HepG2 (cell line): Measurements from ENCODE around the gene FGD4. TPM values are rescaled to one million over a fixed set of nuclear protein-coding genes. Genes with fewer than 3 reads are reported as not detected.
A peak's percentile ranks its signal among the peaks of the same experiment; 100 is the strongest.

Source experiments
- ATAC-seq: fragments of 200-7000 bp; cut with Tn5 transposase; 3 replicates; pipeline ENCODE4 v1.9.1; 2020; ENCODE audit warnings: mild to moderate bottlenecking, moderate library complexity
- BruUV-seq: library from RNA; stranded (reverse); fragments of 400-500 nt; replicated peaks from 2 replicates; lab custom pipeline; 2021; lab: Mats Ljungman, UMichigan
- CTCF ChIA-PET: fragments of 300-600 bp; formaldehyde crosslinking; extraction: SDS; loops from one replicate; lab custom pipeline; 2021; ENCODE audit warnings: low total read pairs, inconsistent platforms, low intra/inter-chr PET ratio; lab: Yijun Ruan, JAX
- POLR2A ChIA-PET: fragments of 350-600 bp; sonication (Branson Sonifier 250); formaldehyde crosslinking; loops from one replicate; lab custom pipeline; 2020; ENCODE audit warnings: antibody characterized with exemption, inconsistent platforms; lab: Yijun Ruan, JAX
- DNase-seq: peaks from one replicate; pipeline ENCODE4 v3.0.0-alpha.2; 2015; ENCODE audit warnings: low spot score
- FAIRE-seq: peaks from 3 replicates; lab custom pipeline; 2011; peaks lifted over from hg19 to GRCh38; lab: Jason Lieb, UNC
- H2AFZ ChIP-seq: one replicate; pipeline ENCODE4 v1.6.1; 2011; ENCODE audit warnings: low read length, inconsistent platforms
- H3K27ac ChIP-seq: fragments of 300-600 bp; 3 replicates; pipeline ENCODE4 v1.8.0; 2011; ENCODE audit warnings: mixed run types, mild to moderate bottlenecking, mixed read lengths, low read length, inconsistent platforms; ENCODE audit not compliant: insufficient read depth; ENCODE audit errors: extremely low read length
- H3K27me3 ChIP-seq, 2 experiments: fragments of 200-600 bp in 1 of 2; 2 replicates in 1 of 2; 3 replicates in 1 of 2; pipeline versions ENCODE4 v1.6.0 to v1.8.0; 2011; ENCODE audit warnings: low read length in 2 of 2, mild to moderate bottlenecking in 2 of 2, moderate library complexity in 2 of 2, inconsistent platforms in 1 of 2; ENCODE audit not compliant: insufficient read depth in 2 of 2, control insufficient read depth in 1 of 2
- H3K36me3 ChIP-seq, 2 experiments: fragments of 200-600 bp in 1 of 2; replicated peaks in 1 of 2; 2 replicates in 1 of 2; 3 replicates in 1 of 2; pipeline versions ENCODE4 v1.5.1 to v1.8.0; 2011; ENCODE audit warnings: low read length in 2 of 2, inconsistent platforms in 1 of 2; ENCODE audit not compliant: insufficient read depth in 2 of 2, control insufficient read depth in 1 of 2
- H3K4me1 ChIP-seq: 2 replicates; pipeline ENCODE4 v1.5.1; 2012; ENCODE audit warnings: low read length, inconsistent platforms; ENCODE audit not compliant: insufficient read depth
- H3K4me2 ChIP-seq: 2 replicates; pipeline ENCODE4 v1.6.0; 2011; ENCODE audit warnings: low read depth, low read length, inconsistent platforms
- H3K4me3 ChIP-seq, 3 experiments: fragments of 200-600 bp in 1 of 3; sonication (generic), shearing (Covaris generic) in 1 of 3; replicated peaks in 1 of 3; 2 replicates each; pipeline ENCODE4 v1.5.1; 2011 to 2016; ENCODE audit warnings: low read length in 3 of 3, inconsistent platforms in 2 of 3, low read depth in 2 of 3, mild to moderate bottlenecking in 2 of 3, control low read depth in 1 of 3, mixed read lengths in 1 of 3; ENCODE audit not compliant: insufficient read depth in 1 of 3
- H3K79me2 ChIP-seq: one replicate; pipeline ENCODE4 v1.6.1; 2011; ENCODE audit warnings: low read length, inconsistent platforms; ENCODE audit not compliant: insufficient read depth
- H3K9ac ChIP-seq: 2 replicates; pipeline ENCODE4 v1.6.0; 2011; ENCODE audit warnings: mild to moderate bottlenecking, low read depth, low read length, inconsistent platforms; ENCODE audit not compliant: insufficient read depth
- H3K9me3 ChIP-seq: 2 replicates; pipeline ENCODE4 v1.5.1; 2012; ENCODE audit warnings: mild to moderate bottlenecking, low read length
- H4K20me1 ChIP-seq: 2 replicates; pipeline ENCODE4 v1.6.0; 2011; ENCODE audit warnings: inconsistent platforms, mild to moderate bottlenecking, low read length, moderate library complexity; ENCODE audit not compliant: insufficient read depth
- GABPB1 ChIP-seq: IDR thresholded peaks from 2 replicates; pipeline ENCODE4 v1.6.1; 2016; ENCODE audit warnings: mild to moderate bottlenecking, missing genetic modification reagents, moderate library complexity, missing compliant biosample characterization
- MAFK ChIP-seq, 2 experiments: IDR thresholded peaks in 1 of 2; conservative IDR thresholded peaks in 1 of 2; 2 replicates each; pipeline ENCODE4 v1.6.1; 2011; ENCODE audit warnings: improper control_type of control experiment in 2 of 2, low read length in 2 of 2
- MATR3 ChIP-seq: sonication (generic); formaldehyde crosslinking; IDR thresholded peaks from 2 replicates; pipeline ENCODE4 v1.4.0; 2020; ENCODE audit warnings: missing genetic modification reagents
- MEF2D ChIP-seq: sonication (generic); formaldehyde crosslinking; IDR thresholded peaks from 2 replicates; pipeline ENCODE4 v1.5.1; 2020; ENCODE audit warnings: mild to moderate bottlenecking, missing genetic modification reagents
- SP140L ChIP-seq: sonication (generic); formaldehyde crosslinking; IDR thresholded peaks from 2 replicates; pipeline ENCODE4 v1.4.0; 2020; ENCODE audit warnings: missing genetic modification reagents, borderline replicate concordance
- ZSCAN9 ChIP-seq: IDR thresholded peaks from 2 replicates; pipeline ENCODE4 v1.6.1; 2016; ENCODE audit warnings: borderline replicate concordance
- WGBS: methylation state at CpG from one replicate; pipeline ENCODE4 v1.1.6; 2017; ENCODE audit warnings: low lambda C conversion rate; 5-methylcytosine and 5-hydroxymethylcytosine counted together
- in situ Hi-C: cut with HindIII; loops from 2 replicates; pipeline ENCODE4 v1.10.0; 2017; ENCODE audit warnings: low pct_unique_long_range_greater_than_20kb; ENCODE audit not compliant: extremely low pct_ligation_motif_present
- intact Hi-C: fragments of 100-400 bp; cut with micrococcal nuclease; formaldehyde crosslinking; loops from one replicate; pipeline ENCODE4 v1.10.0; 2022; ENCODE audit not compliant: unreplicated experiment
- polyA plus RNA-seq, 8 experiments: library from polyadenylated mRNA; depleted of rRNA in 3 of 8; stranded (reverse) in 7 of 8; unstranded in 1 of 8; fragments of >200 nt; fragmentation: Illumina TruSeq in 4 of 8; extraction: Trizol in 4 of 8; gene quantifications; 2 replicates each; pipeline versions ENCODE4 v1.2.1 to v1.2.3, GENCODE V29; 2011 to 2016; ENCODE audit warnings: low read depth in 4 of 8, missing spikeins in 1 of 8, mixed read lengths in 1 of 8; ENCODE audit not compliant: insufficient read depth in 1 of 8
- total RNA-seq, 5 experiments: library from RNA; depleted of rRNA; stranded (reverse); fragments of >200 nt; fragmentation: Illumina TruSeq; extraction: Trizol; gene quantifications; 2 replicates each; pipeline ENCODE4 v1.2.3, GENCODE V29; 2016; ENCODE audit warnings: low read depth in 1 of 5

The FGD4 gene
- total and polyA plus RNA-seq, 2 of the 13 experiments (the other 11 are each of a cell fraction or from before 2014, with no cell fraction given): 4.6 to 6.6 TPM

- Histone ChIP-seq H3K27me3 (no peaks in the 10 kb centered on the region), H3K4me2 (no peak overlapping the region), H3K9me3 (no peaks in the 10 kb centered on the region), H3K4me3 (no peak overlapping the region), H3K79me2 (no peaks in the 10 kb centered on the region), H4K20me1 (no peaks in the 10 kb centered on the region), H3K9ac (no peak overlapping the region), H3K36me3 (no peaks in the 10 kb centered on the region), H3K4me1 (peaks cover 15% of the 10 kb centered on the region), H2AFZ (no peak overlapping the region), H3K27ac (no peak overlapping the region)
- ATAC-seq: no peak
- BruUV-seq: no TSS peak
- FAIRE-seq: no peak
- WGBS: 15% methylated on average over 3 of the region's 4 CpGs
- intact Hi-C loops (loop anchor here (5.0 kb wide), 2 partner anchors 88 to 388 kb away; partner anchors contain the start of gene YARS2), in situ Hi-C loops (loop anchor here (10.0 kb wide), 1 partner anchor 306 kb away; the partner anchor contains the start of gene DNM1L)
- POLR2A ChIA-PET: no interaction called here
- TF ChIP-seq GABPB1 (no peak), MATR3 (CRISPR knock-in tag) (no peak), MEF2D (CRISPR knock-in tag) (no peak)
- DNase-seq: no peak
- CTCF ChIA-PET: no interaction called here
Observed at GRCh38 chr12:32369202-32369601, 30.2 kb upstream of the FGD4 start.

- no peaks in the 10 kb centered on the region for H3K9me3 ChIP-seq
- TF ChIP-seq ZSCAN9 (CRISPR knock-in tag) (no peak), MAFK (conservative IDR thresholded peaks at IDR 0.05 in 1 of 2, IDR thresholded peaks at IDR 0.05 in 1 of 2; ENCODE audit: low read length in 2 of 2) (peak; percentile 46 to 53; a peak in 3 of 4 replicates), SP140L (CRISPR knock-in tag) (no peak)
- in situ Hi-C loops (no loop called here), intact Hi-C loops (no loop called here)
- H3K9ac ChIP-seq: no peak overlapping the region
- ATAC-seq: peak; percentile 31; the same call in 1 of the 3 replicates
- WGBS: 19% methylated on average over 12 of the region's 12 CpGs
- no peaks in the 10 kb centered on the region for H3K27me3 ChIP-seq
- CTCF ChIA-PET: no interaction called here
- H3K4me3 ChIP-seq: no peak overlapping the region
- FAIRE-seq: no peak
- H3K4me2 ChIP-seq: peak overlapping the region; percentile 45; the same call in 1 of the 2 replicates
- no TSS peak for BruUV-seq
- POLR2A ChIA-PET: no interaction called here
- no peaks in the 10 kb centered on the region for H4K20me1 ChIP-seq
- H3K4me1 ChIP-seq: peaks cover 6% of the 10 kb centered on the region
- no peaks in the 10 kb centered on the region for H3K36me3 ChIP-seq
- H3K27ac ChIP-seq: no peak overlapping the region
- no peaks in the 10 kb centered on the region for H3K79me2 ChIP-seq
- no peak for DNase-seq
- H2AFZ ChIP-seq: no peak overlapping the region
Observed at GRCh38 chr12:32377344-32378055, 21.9 kb upstream of the FGD4 start.
